22Rv1 (cell line): Measurements from ENCODE around the gene MAPKAPK5.
"Not testable (repeated sequence)": the region's sequence is repeated elsewhere in the genome, so short reads cannot be mapped to it uniquely, and the experiment has no call there.

Experiments used
- ZFX ChIP-seq: fragments of 450-650 bp; IDR thresholded peaks from 2 replicates; pipeline ENCODE4 v1.6.1; 2017; ENCODE audit warnings: antibody characterized with exemption, borderline replicate concordance
- TF ChIP-seq, protein P1 (sequence below): fragments of 450-650 bp; IDR thresholded peaks from 2 replicates; pipeline ENCODE4 v1.5.1; 2017; ENCODE audit warnings: mild to moderate bottlenecking

DNA sequence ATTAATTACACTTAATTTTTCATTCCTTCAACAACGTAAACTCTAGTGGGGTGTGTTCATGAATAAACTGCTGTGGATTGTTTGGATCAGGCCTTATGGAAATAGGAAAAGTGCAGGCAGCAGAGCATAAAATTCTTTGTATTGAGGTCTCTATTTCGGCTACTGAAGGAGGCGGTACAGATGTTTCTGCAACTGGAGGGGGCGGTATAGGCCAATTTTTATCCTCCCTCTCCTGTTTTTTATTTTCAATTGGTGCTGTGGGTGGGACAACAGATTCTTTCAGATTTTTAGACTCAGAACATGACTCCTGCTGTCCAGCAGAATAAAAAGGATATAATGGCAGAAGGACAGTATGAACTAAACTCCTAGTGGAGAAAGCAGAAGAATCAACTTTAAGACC lies 17.7 kb upstream of the MAPKAPK5 start:
- TF ChIP-seq, protein P1, sequence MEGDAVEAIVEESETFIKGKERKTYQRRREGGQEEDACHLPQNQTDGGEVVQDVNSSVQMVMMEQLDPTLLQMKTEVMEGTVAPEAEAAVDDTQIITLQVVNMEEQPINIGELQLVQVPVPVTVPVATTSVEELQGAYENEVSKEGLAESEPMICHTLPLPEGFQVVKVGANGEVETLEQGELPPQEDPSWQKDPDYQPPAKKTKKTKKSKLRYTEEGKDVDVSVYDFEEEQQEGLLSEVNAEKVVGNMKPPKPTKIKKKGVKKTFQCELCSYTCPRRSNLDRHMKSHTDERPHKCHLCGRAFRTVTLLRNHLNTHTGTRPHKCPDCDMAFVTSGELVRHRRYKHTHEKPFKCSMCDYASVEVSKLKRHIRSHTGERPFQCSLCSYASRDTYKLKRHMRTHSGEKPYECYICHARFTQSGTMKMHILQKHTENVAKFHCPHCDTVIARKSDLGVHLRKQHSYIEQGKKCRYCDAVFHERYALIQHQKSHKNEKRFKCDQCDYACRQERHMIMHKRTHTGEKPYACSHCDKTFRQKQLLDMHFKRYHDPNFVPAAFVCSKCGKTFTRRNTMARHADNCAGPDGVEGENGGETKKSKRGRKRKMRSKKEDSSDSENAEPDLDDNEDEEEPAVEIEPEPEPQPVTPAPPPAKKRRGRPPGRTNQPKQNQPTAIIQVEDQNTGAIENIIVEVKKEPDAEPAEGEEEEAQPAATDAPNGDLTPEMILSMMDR = peak; percentile 64
- TF ChIP-seq ZFX = not testable (repeated sequence)
